Parathyroid adenoma (tissue), 2 donors: ENCODE results near the gene KCNN2.
"Not testable (repeated sequence)": the region's sequence is repeated elsewhere in the genome, so short reads cannot be mapped to it uniquely, and the experiment has no call there.

Source experiments
- H2AFZ ChIP-seq: fragments of 300-600 bp; sonication (generic); one replicate; pipeline ENCODE4 v1.7.0; 2017; ENCODE audit warnings: antibody characterized with exemption, mild to moderate bottlenecking
- H3K27ac ChIP-seq: fragments of 300-600 bp; sonication (generic); one replicate; pipeline ENCODE4 v1.7.0; 2017
- H3K27me3 ChIP-seq: fragments of 300-600 bp; sonication (generic); one replicate; pipeline ENCODE4 v1.7.0; 2017; ENCODE audit warnings: low read length; ENCODE audit not compliant: control insufficient read depth, insufficient read depth
- H3K36me3 ChIP-seq: fragments of 300-600 bp; sonication (generic); one replicate; pipeline ENCODE4 v1.7.0; 2017; ENCODE audit warnings: low read length; ENCODE audit not compliant: control insufficient read depth, insufficient read depth
- H3K4me1 ChIP-seq: fragments of 300-600 bp; sonication (generic); one replicate; pipeline ENCODE4 v1.7.0; 2017; ENCODE audit warnings: control low read depth
- H3K4me2 ChIP-seq: fragments of 300-600 bp; sonication (generic); one replicate; pipeline ENCODE4 v1.7.0; 2017; ENCODE audit warnings: low read length
- H3K4me3 ChIP-seq: fragments of 300-600 bp; sonication (generic); one replicate; pipeline ENCODE4 v1.7.0; 2017; ENCODE audit warnings: low read depth, low read length
- H3K79me2 ChIP-seq: fragments of 300-600 bp; sonication (generic); one replicate; pipeline ENCODE4 v1.7.0; 2017; ENCODE audit warnings: control low read depth
- H3K9ac ChIP-seq: fragments of 300-600 bp; sonication (generic); one replicate; pipeline ENCODE4 v1.7.0; 2017; ENCODE audit warnings: mild to moderate bottlenecking
- H3K9me3 ChIP-seq: fragments of 300-600 bp; sonication (generic); one replicate; pipeline ENCODE4 v1.7.0; 2017; ENCODE audit warnings: low read length; ENCODE audit not compliant: control insufficient read depth
- CTCF ChIP-seq: fragments of 300-600 bp; sonication (generic); IDR thresholded peaks from one replicate; pipeline ENCODE4 v1.7.0; 2017; ENCODE audit warnings: antibody characterized with exemption, mild to moderate bottlenecking
- donor health status: primary hyperparathyroidism.

Gene KCNN2

GRCh38 chr5:114418176-114419066, 56.6 kb downstream of the KCNN2 start:
- Histone ChIP-seq H3K9me3 (no peaks in the 10 kb centered on the region), H3K79me2 (no peaks in the 10 kb centered on the region), H3K4me3 (no peak overlapping the region), H3K4me1 (no peaks in the 10 kb centered on the region), H3K27me3 (no peaks in the 10 kb centered on the region), H3K4me2 (no peak overlapping the region), H3K36me3 (no peaks in the 10 kb centered on the region), H3K9ac (no peak overlapping the region), H2AFZ (no peak overlapping the region), H3K27ac (no peak overlapping the region)
- no peak for TF ChIP-seq CTCF

- no peaks in the 10 kb centered on the region for H3K27me3 ChIP-seq
- no peak for TF ChIP-seq CTCF
- H3K27ac ChIP-seq = no peak overlapping the region
Observed at GRCh38 chr5:114419067-114419388, 57.2 kb downstream of the KCNN2 start.

GRCh38 chr5:114419959-114420358, 58.1 kb downstream of the KCNN2 start:
- H3K27ac ChIP-seq = no peak overlapping the region
- no peaks in the 10 kb centered on the region for H3K36me3 ChIP-seq
- no peaks in the 10 kb centered on the region for H3K4me1 ChIP-seq
- H3K4me3 ChIP-seq = no peak overlapping the region
- H3K79me2 ChIP-seq = no peaks in the 10 kb centered on the region
- H3K9me3 ChIP-seq = no peaks in the 10 kb centered on the region
- H3K9ac ChIP-seq = no peak overlapping the region
- no peak overlapping the region for H3K4me2 ChIP-seq
- H2AFZ ChIP-seq = no peak overlapping the region
- TF ChIP-seq CTCF = no peak
- H3K27me3 ChIP-seq = no peaks in the 10 kb centered on the region

More at GRCh38 chr5:114419067-114419388, 57.2 kb downstream of the KCNN2 start:
- Histone ChIP-seq H3K4me3 (no peak overlapping the region), H2AFZ (no peak overlapping the region), H3K4me2 (no peak overlapping the region), H3K9ac (no peak overlapping the region), H3K9me3 (no peaks in the 10 kb centered on the region), H3K79me2 (no peaks in the 10 kb centered on the region), H3K36me3 (no peaks in the 10 kb centered on the region), H3K4me1 (no peaks in the 10 kb centered on the region)

- H3K79me2 ChIP-seq = no peaks in the 10 kb centered on the region
- no peak overlapping the region for H3K4me2 ChIP-seq
- H3K4me3 ChIP-seq = no peak overlapping the region
- H3K4me1 ChIP-seq = no peaks in the 10 kb centered on the region
- H2AFZ ChIP-seq = no peak overlapping the region
- no peak for TF ChIP-seq CTCF
- H3K27me3 ChIP-seq = no peaks in the 10 kb centered on the region
- H3K36me3 ChIP-seq = no peaks in the 10 kb centered on the region
- no peaks in the 10 kb centered on the region for H3K9me3 ChIP-seq
- no peak overlapping the region for H3K9ac ChIP-seq
- H3K27ac ChIP-seq = no peak overlapping the region
Observed at GRCh38 chr5:114427204-114427603, 65.3 kb downstream of the KCNN2 start.

GRCh38 chr5:114430532-114430931, 68.7 kb downstream of the KCNN2 start:
- Histone ChIP-seq H3K9me3 (no peaks in the 10 kb centered on the region), H3K36me3 (no peaks in the 10 kb centered on the region), H3K9ac (no peak overlapping the region), H2AFZ (no peak overlapping the region), H3K4me1 (no peaks in the 10 kb centered on the region), H3K27ac (no peak overlapping the region), H3K4me3 (no peak overlapping the region), H3K79me2 (no peaks in the 10 kb centered on the region), H3K4me2 (no peak overlapping the region), H3K27me3 (no peaks in the 10 kb centered on the region)
- no peak for TF ChIP-seq CTCF

GRCh38 chr5:114432684-114433083, 70.8 kb downstream of the KCNN2 start:
- H3K9ac ChIP-seq = not testable (repeated sequence)

More at GRCh38 chr5:114432684-114433083, 70.8 kb downstream of the KCNN2 start:
- not testable (repeated sequence) for H3K36me3 ChIP-seq, H3K27ac ChIP-seq, H3K4me1 ChIP-seq, H3K79me2 ChIP-seq, H3K27me3 ChIP-seq, H3K9me3 ChIP-seq, H2AFZ ChIP-seq, H3K4me2 ChIP-seq, H3K4me3 ChIP-seq
